ENCODE data around the gene ERC1.

DNA sequence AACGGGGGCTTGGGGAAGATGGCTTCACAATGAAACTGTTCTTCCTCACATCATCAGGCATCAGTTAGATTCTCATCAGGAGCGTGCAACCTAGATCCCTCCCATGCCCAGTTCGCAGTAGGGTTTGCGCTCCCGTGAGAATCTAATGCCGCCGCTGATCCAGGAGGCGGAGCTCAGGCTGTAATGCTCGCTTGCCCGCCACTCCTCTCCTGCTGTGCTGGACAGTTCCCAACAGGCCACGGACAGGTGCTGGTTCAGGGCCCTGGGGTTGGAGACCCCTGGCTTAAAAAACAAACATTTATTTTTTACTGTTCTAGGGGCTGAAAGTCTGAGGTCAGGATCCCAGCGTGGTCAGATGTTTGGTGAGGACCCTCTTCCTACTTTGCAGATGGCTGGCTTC lies 422.9 kb downstream of the ERC1 start:
- TF ChIP-seq POLR2A (IDR thresholded peaks at IDR 0.05), result no peak
- TF ChIP-seq, protein P1, sequence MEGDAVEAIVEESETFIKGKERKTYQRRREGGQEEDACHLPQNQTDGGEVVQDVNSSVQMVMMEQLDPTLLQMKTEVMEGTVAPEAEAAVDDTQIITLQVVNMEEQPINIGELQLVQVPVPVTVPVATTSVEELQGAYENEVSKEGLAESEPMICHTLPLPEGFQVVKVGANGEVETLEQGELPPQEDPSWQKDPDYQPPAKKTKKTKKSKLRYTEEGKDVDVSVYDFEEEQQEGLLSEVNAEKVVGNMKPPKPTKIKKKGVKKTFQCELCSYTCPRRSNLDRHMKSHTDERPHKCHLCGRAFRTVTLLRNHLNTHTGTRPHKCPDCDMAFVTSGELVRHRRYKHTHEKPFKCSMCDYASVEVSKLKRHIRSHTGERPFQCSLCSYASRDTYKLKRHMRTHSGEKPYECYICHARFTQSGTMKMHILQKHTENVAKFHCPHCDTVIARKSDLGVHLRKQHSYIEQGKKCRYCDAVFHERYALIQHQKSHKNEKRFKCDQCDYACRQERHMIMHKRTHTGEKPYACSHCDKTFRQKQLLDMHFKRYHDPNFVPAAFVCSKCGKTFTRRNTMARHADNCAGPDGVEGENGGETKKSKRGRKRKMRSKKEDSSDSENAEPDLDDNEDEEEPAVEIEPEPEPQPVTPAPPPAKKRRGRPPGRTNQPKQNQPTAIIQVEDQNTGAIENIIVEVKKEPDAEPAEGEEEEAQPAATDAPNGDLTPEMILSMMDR (IDR thresholded peaks at IDR 0.05), result no peak
- TF ChIP-seq POLR2AphosphoS5 (IDR thresholded peaks at IDR 0.05; ENCODE audit: insufficient read depth in 1 of 2, low read depth in 1 of 2), result no peak

Data from vagina (tissue), 2 donors.